BJ (cell line): Measurements from ENCODE around the gene PPP1CA. TPM values are rescaled to one million over a fixed set of nuclear protein-coding genes. Genes with fewer than 3 reads are reported as not detected.

Experiments used
- CTCF ChIA-PET: fragments of 350-600 bp; formaldehyde crosslinking; extraction: SDS; loops from one replicate; lab custom pipeline; 2021; ENCODE audit warnings: antibody characterized with exemption, inconsistent platforms; lab: Yijun Ruan, JAX
- POLR2A ChIA-PET: fragments of 300-600 bp; sonication (Branson Sonifier 250); formaldehyde crosslinking; extraction: SDS; loops from one replicate; lab custom pipeline; 2021; ENCODE audit warnings: antibody characterized with exemption; lab: Charles Lee
- DNase-seq: peaks from one replicate; pipeline ENCODE4 v3.0.0-alpha.2; 2011; ENCODE audit warnings: low read depth
- H3K27me3 ChIP-seq: 2 replicates; pipeline ENCODE4 v1.6.0; 2011; ENCODE audit warnings: low read length; ENCODE audit not compliant: control insufficient read depth, insufficient read depth
- H3K36me3 ChIP-seq: 2 replicates; pipeline ENCODE4 v1.5.1; 2011; ENCODE audit warnings: low read length; ENCODE audit not compliant: control insufficient read depth, insufficient read depth
- H3K4me3 ChIP-seq: 2 replicates; pipeline ENCODE4 v1.5.1; 2011; ENCODE audit warnings: low read depth, mild to moderate bottlenecking, control low read depth, low read length
- polyA plus RNA-seq: library from polyadenylated mRNA; depleted of rRNA; stranded (reverse); fragments of >200 nt; gene quantifications from 2 replicates; pipeline ENCODE4 v1.2.3, GENCODE V29; 2011
- TF ChIP-seq, protein P1 (sequence below): IDR thresholded peaks from 2 replicates; pipeline ENCODE4 v1.5.1; 2011; ENCODE audit warnings: low read depth, mild to moderate bottlenecking, control low read depth, inconsistent platforms, low read length, moderate library complexity; ENCODE audit not compliant: insufficient read depth

PPP1CA gene
- polyA plus RNA-seq, 1 experiment: 233 TPM

DNA sequence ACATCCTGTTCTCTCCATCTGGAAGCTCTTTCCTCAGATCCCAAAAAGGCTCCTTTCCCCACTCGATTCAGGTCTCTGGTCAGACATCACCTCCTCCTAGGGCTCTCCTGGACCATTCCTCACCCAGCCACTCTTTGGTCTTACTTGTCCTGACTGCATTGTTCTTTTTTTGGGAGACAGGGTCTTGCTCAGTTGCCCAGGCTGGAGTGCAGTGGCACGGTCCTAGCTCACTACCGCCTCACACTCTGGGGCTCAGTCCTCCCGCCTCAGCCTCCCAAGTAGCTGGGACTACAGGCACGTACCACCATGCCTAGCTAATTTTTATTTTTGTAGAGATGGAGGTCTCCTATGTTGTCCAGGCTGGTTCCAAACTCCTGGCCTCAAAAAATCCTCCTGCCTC is 43.9 kb upstream of the PPP1CA start:
- CTCF ChIA-PET: interaction anchor here (0.7 kb wide), 1 partner anchor 14 kb away, joined by 3 read pairs; no protein-coding TSS in a partner anchor
- Histone ChIP-seq H3K36me3 (peaks cover 11% of the 10 kb centered on the region), H3K4me3 (no peak overlapping the region), H3K27me3 (no peaks in the 10 kb centered on the region)
- POLR2A ChIA-PET: no interaction called here
- no peak for DNase-seq
- TF ChIP-seq, protein P1, sequence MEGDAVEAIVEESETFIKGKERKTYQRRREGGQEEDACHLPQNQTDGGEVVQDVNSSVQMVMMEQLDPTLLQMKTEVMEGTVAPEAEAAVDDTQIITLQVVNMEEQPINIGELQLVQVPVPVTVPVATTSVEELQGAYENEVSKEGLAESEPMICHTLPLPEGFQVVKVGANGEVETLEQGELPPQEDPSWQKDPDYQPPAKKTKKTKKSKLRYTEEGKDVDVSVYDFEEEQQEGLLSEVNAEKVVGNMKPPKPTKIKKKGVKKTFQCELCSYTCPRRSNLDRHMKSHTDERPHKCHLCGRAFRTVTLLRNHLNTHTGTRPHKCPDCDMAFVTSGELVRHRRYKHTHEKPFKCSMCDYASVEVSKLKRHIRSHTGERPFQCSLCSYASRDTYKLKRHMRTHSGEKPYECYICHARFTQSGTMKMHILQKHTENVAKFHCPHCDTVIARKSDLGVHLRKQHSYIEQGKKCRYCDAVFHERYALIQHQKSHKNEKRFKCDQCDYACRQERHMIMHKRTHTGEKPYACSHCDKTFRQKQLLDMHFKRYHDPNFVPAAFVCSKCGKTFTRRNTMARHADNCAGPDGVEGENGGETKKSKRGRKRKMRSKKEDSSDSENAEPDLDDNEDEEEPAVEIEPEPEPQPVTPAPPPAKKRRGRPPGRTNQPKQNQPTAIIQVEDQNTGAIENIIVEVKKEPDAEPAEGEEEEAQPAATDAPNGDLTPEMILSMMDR: no peak

DNA sequence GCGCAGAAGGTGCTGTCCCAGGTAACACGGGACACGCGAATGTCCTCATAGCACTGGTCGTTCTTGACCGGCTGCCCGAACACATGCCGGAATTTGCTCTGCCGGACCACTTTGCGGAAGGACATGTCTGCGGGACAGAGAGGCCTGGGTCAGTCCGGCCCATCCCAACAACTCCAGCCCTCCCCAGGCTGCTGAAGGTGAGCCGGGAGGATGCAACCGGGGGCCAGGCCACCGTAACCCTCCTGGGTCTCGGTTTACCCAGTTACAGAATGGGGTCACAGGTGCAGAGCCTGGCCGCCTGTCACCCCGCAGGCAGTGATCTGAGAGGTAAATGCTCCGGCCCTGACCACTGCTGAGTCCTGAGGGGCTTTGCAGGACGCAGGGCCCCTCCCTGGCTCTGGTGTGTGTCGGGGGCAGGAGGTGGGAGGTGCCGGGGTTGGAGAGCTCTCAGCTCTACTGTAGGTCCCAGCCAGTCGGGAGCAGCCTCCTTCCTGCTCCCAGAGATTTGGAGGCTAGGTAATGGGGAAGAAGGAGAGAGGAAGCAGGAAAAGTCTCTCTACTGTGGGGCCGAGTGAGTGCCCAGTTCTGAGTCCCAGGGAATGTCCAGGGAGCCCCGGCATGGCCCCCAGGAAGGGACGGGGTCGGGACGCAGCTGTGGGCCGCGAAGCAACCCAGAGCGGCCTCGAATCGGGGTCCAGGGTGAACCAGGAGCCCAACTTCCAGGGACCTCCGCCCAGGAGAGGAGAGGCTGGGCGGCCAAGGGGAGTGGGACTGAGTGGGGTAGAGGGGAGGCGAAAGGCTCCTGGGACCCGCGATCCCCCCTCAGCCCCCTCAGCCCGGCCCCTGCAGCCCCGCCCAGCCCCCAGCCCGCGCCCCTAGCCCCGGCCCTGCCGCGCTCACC is 41.1 kb upstream of the PPP1CA start:
- Histone ChIP-seq H3K36me3 (peaks cover 17% of the 10 kb centered on the region), H3K27me3 (no peaks in the 10 kb centered on the region), H3K4me3 (peak overlapping the region; percentile 90)
- ChIA-PET CTCF (interaction anchor here (1.2 to 1.3 kb wide), 2 partner anchors 15 to 41 kb away, joined by 3 read pairs; partner anchors contain the start of gene PPP1CA), POLR2A (no interaction called here)
- no peak for DNase-seq
- TF ChIP-seq, protein P1: no peak

DNA sequence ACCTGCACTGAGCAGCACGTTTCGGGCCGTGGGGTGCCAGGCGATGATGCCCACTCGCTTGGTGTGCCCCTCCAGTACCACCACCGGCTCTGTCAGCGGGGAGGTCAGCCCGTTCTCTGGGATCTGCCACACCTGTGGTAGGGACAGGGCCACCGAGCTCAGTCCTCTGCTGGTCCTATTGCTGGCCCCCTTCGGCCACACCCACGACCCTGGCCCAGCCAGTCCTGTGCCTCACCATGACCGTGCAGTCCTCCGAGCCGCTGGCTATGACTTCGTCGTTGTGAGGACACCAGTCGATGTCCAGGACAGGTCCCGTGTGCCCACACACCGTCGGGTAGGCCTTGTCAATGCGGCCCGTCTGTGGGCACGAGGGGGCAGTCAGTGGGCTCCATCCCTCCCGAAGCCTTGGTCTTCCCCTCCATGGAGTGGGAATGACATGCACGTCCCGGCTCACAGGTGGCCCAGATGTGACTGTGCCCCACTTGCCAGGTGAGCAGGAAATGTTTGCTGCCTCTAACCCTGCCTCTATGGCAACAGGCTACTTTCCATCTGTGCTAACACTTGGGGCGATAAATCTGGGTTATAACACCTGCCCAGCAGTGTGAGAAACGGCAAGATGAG is 40.2 kb upstream of the PPP1CA start:
- Histone ChIP-seq H3K36me3 (peaks cover 18% of the 10 kb centered on the region), H3K27me3 (no peaks in the 10 kb centered on the region), H3K4me3 (no peak overlapping the region)
- no peak for DNase-seq
- POLR2A ChIA-PET: no interaction called here
- CTCF ChIA-PET: no interaction called here
- TF ChIP-seq, protein P1: no peak

DNA sequence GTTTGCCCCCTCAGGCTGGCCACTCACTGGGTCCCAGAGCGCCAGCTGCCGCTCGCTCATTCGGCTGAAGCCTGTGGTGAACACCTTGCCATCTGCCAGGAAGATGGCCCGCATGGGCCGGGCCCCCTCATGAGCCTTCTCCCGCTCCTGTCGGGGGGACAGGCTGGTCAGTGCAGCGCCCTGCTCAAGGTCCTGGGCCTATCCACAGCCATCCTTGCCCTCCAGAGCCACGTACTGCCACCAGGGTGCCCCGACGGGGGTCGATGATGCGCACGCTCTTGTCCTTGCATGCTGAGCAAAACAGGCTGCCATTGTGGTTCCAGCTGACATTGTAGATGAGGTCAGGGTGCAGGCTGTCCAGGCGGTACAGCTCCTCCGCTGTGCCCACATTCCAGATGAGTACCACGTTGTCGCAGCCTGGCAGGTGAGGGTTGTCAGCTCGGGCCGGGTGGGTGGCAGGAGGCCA is 39.5 kb upstream of the PPP1CA start:
- no peaks in the 10 kb centered on the region for H3K27me3 ChIP-seq
- TF ChIP-seq, protein P1: no peak
- H3K36me3 ChIP-seq: peaks cover 19% of the 10 kb centered on the region
- DNase-seq: no peak
- H3K4me3 ChIP-seq: no peak overlapping the region
- ChIA-PET CTCF (no interaction called here), POLR2A (no interaction called here)
